IPS-20b (cell line): Measurements from ENCODE around the gene RET.
A peak's percentile ranks its signal among the peaks of the same experiment; 100 is the strongest.

Source experiments
- H3K27ac ChIP-seq: one replicate; pipeline ENCODE4 v1.5.1; 2013; ENCODE audit warnings: low read length
- H3K27me3 ChIP-seq: 2 replicates; pipeline ENCODE4 v1.6.1; 2013; ENCODE audit warnings: mild to moderate bottlenecking, low read length, inconsistent platforms; ENCODE audit not compliant: insufficient read depth
- H3K36me3 ChIP-seq: 2 replicates; pipeline ENCODE4 v1.6.1; 2013; ENCODE audit warnings: low read depth, mild to moderate bottlenecking, inconsistent platforms, low read length, moderate library complexity; ENCODE audit not compliant: insufficient read depth
- H3K4me1 ChIP-seq: 2 replicates; pipeline ENCODE4 v1.6.1; 2013; ENCODE audit warnings: mild to moderate bottlenecking, control low read depth, inconsistent platforms, low read length, moderate library complexity; ENCODE audit not compliant: insufficient read depth
- H3K4me3 ChIP-seq: 2 replicates; pipeline ENCODE4 v1.5.1; 2013; ENCODE audit warnings: mild to moderate bottlenecking, low read length, inconsistent platforms
- H3K9ac ChIP-seq: 2 replicates; pipeline ENCODE4 v1.6.1; 2013; ENCODE audit warnings: low read depth, mild to moderate bottlenecking, inconsistent platforms, low read length, moderate library complexity
- H3K9me3 ChIP-seq: 2 replicates; pipeline ENCODE4 v1.6.1; 2013; ENCODE audit warnings: mild to moderate bottlenecking, low read depth, low read length, inconsistent platforms; ENCODE audit not compliant: insufficient read depth

The RET gene

DNA sequence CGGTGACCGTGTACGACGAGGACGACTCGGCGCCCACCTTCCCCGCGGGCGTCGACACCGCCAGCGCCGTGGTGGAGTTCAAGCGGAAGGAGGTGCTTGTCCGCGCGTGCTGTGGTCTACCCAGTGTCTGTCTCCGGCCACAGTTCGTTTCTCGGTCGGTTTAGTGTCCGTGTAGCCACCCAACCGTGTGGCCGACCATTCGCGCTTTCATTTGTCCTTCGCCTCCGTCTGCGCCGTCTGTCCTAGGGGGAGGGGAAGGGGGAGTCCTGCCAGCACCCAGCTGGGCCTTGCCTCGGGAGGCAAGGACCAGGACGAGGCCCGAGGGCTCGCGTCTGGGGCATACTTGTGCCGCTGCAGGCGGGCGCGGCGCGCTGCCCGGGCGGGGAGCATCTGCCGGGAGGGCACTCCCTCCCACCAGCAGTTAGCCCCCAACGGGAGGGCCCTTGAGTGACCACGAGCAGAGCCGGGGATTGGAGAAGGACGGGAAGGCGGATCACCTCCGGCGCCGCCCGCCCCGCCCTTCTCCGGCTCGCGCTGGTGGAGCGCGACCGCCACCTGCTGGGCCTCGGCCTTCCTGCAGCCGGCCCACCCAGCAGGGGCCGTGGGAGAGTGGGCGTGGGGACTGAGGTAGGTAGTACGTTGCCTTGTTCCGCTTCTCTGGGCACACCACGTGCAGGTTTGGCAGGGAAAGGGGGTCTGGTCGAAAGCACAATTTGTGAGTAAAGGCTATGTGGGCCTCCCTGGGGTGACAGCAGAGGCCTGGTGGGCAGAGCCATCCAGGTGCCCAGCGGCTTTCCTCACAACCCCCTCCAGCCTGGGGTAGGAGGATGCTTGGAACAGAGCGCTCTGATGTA lies 28.5 kb downstream of the RET start:
- Histone ChIP-seq H3K27me3 (peaks cover 21% of the 10 kb centered on the region), H3K9me3 (no peaks in the 10 kb centered on the region), H3K27ac (no peak overlapping the region), H3K9ac (peak overlapping the region; percentile 63), H3K4me3 (peak overlapping the region; percentile 75), H3K4me1 (no peaks in the 10 kb centered on the region), H3K36me3 (no peaks in the 10 kb centered on the region)

DNA sequence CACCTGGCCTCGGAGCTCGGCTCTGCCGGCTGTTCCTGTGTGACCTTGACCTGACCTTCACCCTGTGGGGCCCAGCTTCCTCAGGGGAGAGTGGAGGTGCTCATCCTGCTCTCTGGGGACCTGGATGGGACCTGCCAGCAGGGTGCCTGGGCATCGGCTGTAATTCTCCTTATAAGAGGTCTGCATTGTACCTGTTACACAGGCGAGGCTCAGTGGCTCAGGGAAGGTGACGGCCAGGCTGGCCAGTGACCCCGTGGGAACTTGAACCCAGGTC lies 29.0 kb downstream of the RET start:
- H3K27ac ChIP-seq, result no peak overlapping the region
- no peaks in the 10 kb centered on the region for H3K36me3 ChIP-seq
- H3K9ac ChIP-seq, result no peak overlapping the region
- no peaks in the 10 kb centered on the region for H3K4me1 ChIP-seq
- H3K9me3 ChIP-seq, result no peaks in the 10 kb centered on the region
- H3K4me3 ChIP-seq, result peak overlapping the region; percentile 75; the same call in 1 of the 2 replicates
- H3K27me3 ChIP-seq, result peaks cover 21% of the 10 kb centered on the region

DNA sequence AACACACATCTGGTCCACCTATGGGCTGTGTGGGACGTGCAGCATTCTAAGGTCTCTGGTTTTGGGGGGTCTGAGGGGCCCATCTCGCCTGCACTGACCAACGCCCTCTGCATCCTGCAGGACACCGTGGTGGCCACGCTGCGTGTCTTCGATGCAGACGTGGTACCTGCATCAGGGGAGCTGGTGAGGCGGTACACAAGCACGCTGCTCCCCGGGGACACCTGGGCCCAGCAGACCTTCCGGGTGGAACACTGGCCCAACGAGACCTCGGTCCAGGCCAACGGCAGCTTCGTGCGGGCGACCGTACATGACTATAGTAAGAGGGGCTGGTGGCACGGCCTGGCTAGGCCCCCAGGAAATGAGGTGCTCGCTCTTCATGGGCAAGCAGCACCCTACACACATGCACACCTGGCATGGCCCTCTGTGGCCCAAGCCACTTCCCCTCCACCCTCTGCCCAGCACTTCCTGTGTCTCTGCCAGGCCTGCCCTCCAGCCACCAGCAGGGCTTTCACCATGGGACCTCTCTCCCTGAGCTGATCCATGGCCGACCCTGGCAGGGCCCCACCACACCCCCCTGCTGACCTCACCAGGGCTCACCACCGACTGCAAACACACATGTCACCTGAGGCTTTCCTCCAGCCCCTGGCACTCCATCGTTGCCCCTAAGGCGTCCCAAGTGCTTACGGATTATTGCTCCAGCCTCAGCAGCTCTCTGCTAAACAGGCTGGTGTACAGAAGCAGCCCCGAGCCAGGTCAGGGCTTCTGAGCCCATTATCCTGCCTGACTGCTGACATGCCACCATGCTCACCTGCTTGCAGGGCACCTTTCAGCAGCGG lies 29.6 kb downstream of the RET start:
- no peak overlapping the region for H3K9ac ChIP-seq
- no peaks in the 10 kb centered on the region for H3K4me1 ChIP-seq
- no peaks in the 10 kb centered on the region for H3K9me3 ChIP-seq
- H3K4me3 ChIP-seq, result no peak overlapping the region
- peaks cover 21% of the 10 kb centered on the region for H3K27me3 ChIP-seq
- H3K36me3 ChIP-seq, result no peaks in the 10 kb centered on the region
- H3K27ac ChIP-seq, result no peak overlapping the region

DNA sequence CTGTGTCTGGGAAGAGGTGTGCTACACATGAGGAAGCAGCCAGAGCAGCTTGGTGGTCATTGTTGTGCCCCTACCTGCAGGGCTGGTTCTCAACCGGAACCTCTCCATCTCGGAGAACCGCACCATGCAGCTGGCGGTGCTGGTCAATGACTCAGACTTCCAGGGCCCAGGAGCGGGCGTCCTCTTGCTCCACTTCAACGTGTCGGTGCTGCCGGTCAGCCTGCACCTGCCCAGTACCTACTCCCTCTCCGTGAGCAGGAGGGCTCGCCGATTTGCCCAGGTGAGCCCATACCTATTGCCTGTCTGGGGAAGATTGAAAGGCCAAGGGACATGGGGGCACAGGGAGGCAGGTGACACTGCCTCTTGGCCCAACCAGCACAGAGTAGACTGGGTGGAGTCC lies 32.1 kb downstream of the RET start:
- Histone ChIP-seq H3K27ac (no peak overlapping the region), H3K9ac (no peak overlapping the region), H3K27me3 (peaks cover 14% of the 10 kb centered on the region), H3K4me3 (no peak overlapping the region), H3K4me1 (no peaks in the 10 kb centered on the region), H3K36me3 (no peaks in the 10 kb centered on the region), H3K9me3 (no peaks in the 10 kb centered on the region)

DNA sequence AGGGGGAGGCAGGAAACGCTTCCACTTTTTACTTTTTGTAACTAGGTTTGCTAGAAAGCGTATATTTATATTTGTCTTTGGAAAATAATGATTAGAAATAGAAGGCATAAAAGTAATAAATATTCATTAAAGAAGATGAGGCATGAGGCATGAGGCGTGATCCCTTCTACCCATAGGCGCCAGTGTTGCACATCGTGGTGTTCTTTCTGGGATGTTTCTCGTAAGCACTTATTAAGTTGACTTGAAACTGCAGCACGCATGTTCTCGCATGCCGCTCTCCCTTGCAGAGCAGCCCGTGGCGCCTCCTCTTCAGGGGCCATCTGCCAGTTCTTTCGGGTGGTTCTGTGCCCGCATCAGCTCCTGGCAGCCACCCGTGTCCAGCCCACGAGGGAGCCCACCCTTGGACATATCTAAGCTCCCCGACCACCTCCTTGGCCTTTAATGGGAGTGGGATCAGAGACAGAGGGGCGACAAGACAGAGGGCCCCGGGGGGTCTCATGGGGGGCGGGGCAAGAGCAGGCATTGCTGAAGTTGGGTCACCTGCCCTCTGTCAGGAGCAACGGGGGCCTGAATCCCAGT lies 32.9 kb downstream of the RET start:
- H3K9me3 ChIP-seq, result no peaks in the 10 kb centered on the region
- no peak overlapping the region for H3K9ac ChIP-seq
- H3K36me3 ChIP-seq, result no peaks in the 10 kb centered on the region
- no peaks in the 10 kb centered on the region for H3K4me1 ChIP-seq
- H3K4me3 ChIP-seq, result no peak overlapping the region
- no peak overlapping the region for H3K27ac ChIP-seq
- peaks cover 6% of the 10 kb centered on the region for H3K27me3 ChIP-seq

DNA sequence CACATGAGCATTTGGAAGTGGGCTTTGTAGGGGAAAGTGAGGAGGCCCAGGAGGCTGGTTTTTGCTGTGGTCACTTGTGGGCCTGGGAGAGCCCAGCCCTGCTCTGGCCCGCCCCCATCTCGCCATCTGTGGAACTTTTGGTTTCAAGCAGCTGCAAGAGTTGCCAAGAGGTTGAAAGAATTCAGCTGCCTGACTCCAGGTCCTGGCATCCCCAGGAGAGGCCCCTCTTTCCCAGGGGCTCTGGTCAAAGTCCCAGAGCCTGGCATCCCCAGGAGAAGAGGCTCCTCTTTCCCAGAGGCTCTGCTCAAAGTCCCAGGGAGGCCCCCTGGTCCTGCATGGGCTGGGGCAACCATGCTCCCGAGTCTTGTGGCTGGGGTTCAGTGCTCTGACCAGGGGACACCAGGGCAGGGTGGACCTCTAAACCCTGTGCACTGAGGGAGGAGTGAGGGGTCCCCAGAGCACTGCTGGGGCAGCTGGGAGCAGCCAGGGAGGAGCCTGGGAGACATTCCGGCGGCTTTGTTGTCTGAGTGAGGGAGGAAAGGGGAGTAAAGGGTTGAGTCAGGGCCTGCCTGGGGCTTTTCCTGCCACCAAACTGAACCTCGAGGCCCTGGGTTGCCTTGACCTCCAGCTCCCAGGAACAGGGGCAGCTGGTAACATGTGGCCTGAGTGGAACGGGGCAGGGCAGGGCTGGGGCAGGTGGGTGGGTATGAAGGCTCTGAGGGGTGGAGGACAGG lies 33.6 kb downstream of the RET start:
- H3K4me1 ChIP-seq, result no peaks in the 10 kb centered on the region
- no peak overlapping the region; the same call in 1 of the 2 replicates for H3K9ac ChIP-seq
- no peaks in the 10 kb centered on the region for H3K9me3 ChIP-seq
- no peak overlapping the region for H3K27ac ChIP-seq
- no peaks in the 10 kb centered on the region for H3K27me3 ChIP-seq
- H3K4me3 ChIP-seq, result no peak overlapping the region
- no peaks in the 10 kb centered on the region for H3K36me3 ChIP-seq

DNA sequence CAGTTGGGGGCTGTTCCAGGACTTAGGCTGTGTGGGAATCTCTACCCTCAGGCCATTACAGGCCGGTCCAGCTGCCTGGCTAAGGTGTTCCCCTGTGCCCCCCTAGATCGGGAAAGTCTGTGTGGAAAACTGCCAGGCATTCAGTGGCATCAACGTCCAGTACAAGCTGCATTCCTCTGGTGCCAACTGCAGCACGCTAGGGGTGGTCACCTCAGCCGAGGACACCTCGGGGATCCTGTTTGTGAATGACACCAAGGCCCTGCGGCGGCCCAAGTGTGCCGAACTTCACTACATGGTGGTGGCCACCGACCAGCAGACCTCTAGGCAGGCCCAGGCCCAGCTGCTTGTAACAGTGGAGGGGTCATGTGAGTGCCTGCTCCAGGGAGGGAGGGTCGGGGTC lies 34.2 kb downstream of the RET start:
- Histone ChIP-seq H3K27ac (no peak overlapping the region), H3K27me3 (no peaks in the 10 kb centered on the region), H3K36me3 (no peaks in the 10 kb centered on the region), H3K9ac (no peak overlapping the region), H3K4me3 (no peak overlapping the region), H3K4me1 (no peaks in the 10 kb centered on the region), H3K9me3 (no peaks in the 10 kb centered on the region)

DNA sequence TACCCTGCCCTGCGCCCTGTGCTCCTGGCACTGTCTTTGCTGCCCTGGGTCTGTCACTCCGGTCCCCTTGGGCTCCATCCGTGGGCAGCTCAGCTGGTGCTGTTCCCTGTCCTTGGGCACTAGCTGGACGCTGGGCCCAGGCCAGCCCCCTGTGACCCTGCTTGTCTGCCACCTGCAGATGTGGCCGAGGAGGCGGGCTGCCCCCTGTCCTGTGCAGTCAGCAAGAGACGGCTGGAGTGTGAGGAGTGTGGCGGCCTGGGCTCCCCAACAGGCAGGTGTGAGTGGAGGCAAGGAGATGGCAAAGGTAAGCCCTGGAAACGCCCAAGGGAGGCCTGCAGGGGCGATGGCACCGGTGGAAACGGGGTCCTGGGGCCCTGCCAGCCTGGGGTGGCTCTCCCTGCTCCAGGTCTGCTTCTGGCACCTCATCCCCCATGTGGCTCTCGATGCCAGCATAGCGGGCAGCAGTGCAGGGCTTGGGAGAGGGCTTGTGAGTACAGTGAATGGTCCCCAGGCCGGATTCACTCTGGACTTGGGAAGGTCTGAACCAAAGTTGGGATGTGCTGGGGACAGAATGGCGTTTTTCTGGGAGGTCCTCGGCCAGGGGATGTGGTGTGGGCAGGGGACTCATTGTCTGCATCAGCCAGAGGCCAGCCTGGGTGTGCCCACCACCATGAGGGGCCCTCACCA lies 35.2 kb downstream of the RET start:
- H3K9ac ChIP-seq, result no peak overlapping the region
- no peaks in the 10 kb centered on the region for H3K36me3 ChIP-seq
- no peak overlapping the region for H3K27ac ChIP-seq
- no peaks in the 10 kb centered on the region for H3K9me3 ChIP-seq
- no peak overlapping the region for H3K4me3 ChIP-seq
- no peaks in the 10 kb centered on the region for H3K4me1 ChIP-seq
- H3K27me3 ChIP-seq, result no peaks in the 10 kb centered on the region

DNA sequence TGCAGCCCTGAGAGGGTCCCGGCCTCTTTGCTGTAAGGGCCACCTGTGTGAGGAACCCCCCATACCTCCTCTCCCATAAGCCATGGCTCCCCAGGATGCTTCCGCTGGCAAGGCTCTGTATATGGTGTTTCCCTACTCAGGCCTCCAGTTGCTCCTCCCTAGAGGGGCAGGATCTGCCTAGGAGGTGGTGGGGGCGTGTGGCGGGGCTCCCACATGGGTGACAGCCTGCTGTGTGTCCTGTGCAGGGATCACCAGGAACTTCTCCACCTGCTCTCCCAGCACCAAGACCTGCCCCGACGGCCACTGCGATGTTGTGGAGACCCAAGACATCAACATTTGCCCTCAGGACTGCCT lies 35.7 kb downstream of the RET start:
- Histone ChIP-seq H3K9ac (no peak overlapping the region), H3K27ac (no peak overlapping the region), H3K4me1 (no peaks in the 10 kb centered on the region), H3K9me3 (no peaks in the 10 kb centered on the region), H3K4me3 (no peak overlapping the region), H3K36me3 (no peaks in the 10 kb centered on the region), H3K27me3 (no peaks in the 10 kb centered on the region)

DNA sequence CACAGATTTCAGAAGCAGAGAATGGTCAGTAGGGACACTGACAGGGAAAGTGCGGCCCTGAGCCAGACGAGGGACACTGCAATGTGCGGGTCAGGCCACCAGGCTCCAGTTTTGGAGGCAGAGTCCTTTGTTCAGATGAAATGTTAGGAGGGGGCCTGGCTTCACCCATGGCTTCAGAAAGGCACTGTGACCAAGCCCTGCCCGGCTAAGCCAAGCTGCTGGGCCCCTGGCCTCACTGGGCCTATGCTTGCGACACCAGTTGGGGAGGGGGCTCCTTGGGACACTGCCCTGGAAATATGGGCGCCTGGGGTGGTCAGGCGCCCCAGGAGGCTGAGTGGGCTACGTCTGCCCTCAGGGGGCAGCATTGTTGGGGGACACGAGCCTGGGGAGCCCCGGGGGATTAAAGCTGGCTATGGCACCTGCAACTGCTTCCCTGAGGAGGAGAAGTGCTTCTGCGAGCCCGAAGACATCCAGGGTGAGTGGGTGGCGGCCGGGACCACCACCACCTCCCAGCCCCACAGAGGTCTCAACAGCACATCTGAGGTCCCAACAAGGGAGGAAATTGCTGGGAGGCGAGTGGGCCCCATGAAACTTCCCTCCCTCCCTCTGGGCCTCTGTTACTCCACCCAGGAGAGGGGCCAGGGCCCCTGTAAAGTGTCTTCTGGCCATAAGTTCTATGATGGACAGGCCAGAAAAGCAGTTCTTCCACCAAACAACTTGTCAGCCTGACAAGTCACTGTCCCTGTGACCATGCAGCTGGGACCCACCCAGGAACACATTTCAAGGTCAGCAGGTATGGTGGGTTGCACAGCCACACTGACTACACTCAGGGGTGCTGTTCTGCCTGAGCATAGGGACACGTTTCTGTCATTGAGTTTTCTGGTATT lies 36.6 kb downstream of the RET start:
- H3K36me3 ChIP-seq, result no peaks in the 10 kb centered on the region
- H3K9ac ChIP-seq, result no peak overlapping the region

More for the DNA sequence above, 36.6 kb downstream of the RET start:
- no peaks in the 10 kb centered on the region for H3K4me1 ChIP-seq
- no peaks in the 10 kb centered on the region for H3K9me3 ChIP-seq
- H3K27me3 ChIP-seq, result no peaks in the 10 kb centered on the region
- no peak overlapping the region for H3K27ac ChIP-seq
- H3K4me3 ChIP-seq, result no peak overlapping the region
